Measurements from ENCODE around the gene SERTAD3.

DNA sequence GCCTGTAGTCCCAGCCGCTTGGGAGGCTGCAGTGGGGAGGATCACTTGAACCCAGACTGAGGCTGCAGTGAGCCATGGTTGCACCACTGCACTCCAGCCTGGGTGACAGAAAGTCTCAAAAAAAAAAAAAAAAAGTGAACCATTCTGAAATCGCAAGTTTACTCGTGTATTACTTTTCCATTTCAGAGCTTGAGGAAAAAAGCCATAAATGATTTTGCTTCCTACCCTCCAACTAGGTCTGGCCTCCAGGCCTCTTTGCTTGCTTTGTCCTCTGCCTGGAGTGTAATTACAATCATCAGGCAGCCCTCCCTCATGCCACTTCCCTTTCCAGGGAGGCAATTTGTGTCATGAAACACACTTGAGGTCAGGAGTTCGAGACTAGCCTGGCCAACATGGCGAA lies 12.9 kb upstream of the SERTAD3 start:
- TF ChIP-seq CTCF (IDR thresholded peaks at IDR 0.05; ENCODE audit: borderline replicate concordance, extremely low read depth, low read length, poor library complexity, severe bottlenecking) = no peak
- TF ChIP-seq EZH2 (IDR thresholded peaks at IDR 0.05; ENCODE audit: borderline replicate concordance, low read depth, low read length, severe bottlenecking) = no peak
